ENCODE results near the gene ZNF805. TPM values are rescaled to one million over a fixed set of nuclear protein-coding genes. Genes with fewer than 3 reads are reported as not detected.
A peak's percentile ranks its signal among the peaks of the same experiment; 100 is the strongest.

ZNF805 gene
- total RNA-seq, 1 experiment from 2014 or later = 12.9 TPM

GRCh38 chr19:57262044-57262443 is 21.6 kb downstream of the ZNF805 start:
- no peaks in the 10 kb centered on the region for H3F3A ChIP-seq (ENCODE audit: low read length, unreplicated experiment)
- no peaks in the 10 kb centered on the region for H4K20me1 ChIP-seq (ENCODE audit: low read length)
- ChIA-PET CTCF (no interaction called here), POLR2A (ENCODE audit: unreplicated experiment) (no interaction called here)
- BruUV-seq (replicated peaks) = no TSS peak
- no peaks in the 10 kb centered on the region; the same call in 1 of the 2 replicates for H3K36me3 ChIP-seq (ENCODE audit: low read depth, low read length)
- H2AFZ ChIP-seq (ENCODE audit: low read length) = no peak overlapping the region
- H3K79me2 ChIP-seq (ENCODE audit: low read length) = peaks cover 11% of the 10 kb centered on the region
- intact Hi-C loops (cut with micrococcal nuclease) = no loop called here
- DNase-seq (no peak), ATAC-seq (no peak)
- no peak overlapping the region for H3K4me3 ChIP-seq (ENCODE audit: low read length)
- no peak overlapping the region for H3K27ac ChIP-seq (ENCODE audit: low read length)
- H3K27me3 ChIP-seq (ENCODE audit: low read length) = no peaks in the 10 kb centered on the region
- TF ChIP-seq EZH2 (IDR thresholded peaks at IDR 0.05; ENCODE audit: low read length, unreplicated experiment) = no peak
- TF ChIP-seq, protein P1, sequence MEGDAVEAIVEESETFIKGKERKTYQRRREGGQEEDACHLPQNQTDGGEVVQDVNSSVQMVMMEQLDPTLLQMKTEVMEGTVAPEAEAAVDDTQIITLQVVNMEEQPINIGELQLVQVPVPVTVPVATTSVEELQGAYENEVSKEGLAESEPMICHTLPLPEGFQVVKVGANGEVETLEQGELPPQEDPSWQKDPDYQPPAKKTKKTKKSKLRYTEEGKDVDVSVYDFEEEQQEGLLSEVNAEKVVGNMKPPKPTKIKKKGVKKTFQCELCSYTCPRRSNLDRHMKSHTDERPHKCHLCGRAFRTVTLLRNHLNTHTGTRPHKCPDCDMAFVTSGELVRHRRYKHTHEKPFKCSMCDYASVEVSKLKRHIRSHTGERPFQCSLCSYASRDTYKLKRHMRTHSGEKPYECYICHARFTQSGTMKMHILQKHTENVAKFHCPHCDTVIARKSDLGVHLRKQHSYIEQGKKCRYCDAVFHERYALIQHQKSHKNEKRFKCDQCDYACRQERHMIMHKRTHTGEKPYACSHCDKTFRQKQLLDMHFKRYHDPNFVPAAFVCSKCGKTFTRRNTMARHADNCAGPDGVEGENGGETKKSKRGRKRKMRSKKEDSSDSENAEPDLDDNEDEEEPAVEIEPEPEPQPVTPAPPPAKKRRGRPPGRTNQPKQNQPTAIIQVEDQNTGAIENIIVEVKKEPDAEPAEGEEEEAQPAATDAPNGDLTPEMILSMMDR (conservative IDR thresholded peaks at IDR 0.05; ENCODE audit: low read depth, low read length) = no peak
- TF ChIP-seq EZH2phosphoT487 (IDR thresholded peaks at IDR 0.05; ENCODE audit: borderline replicate concordance, low read length) = no peak
- 0 out of 2 replicates have a peak, but pooled peaks cover under 1% of the 10 kb centered on the region for H3K4me1 ChIP-seq (ENCODE audit: insufficient read depth, low read length)
- H3K9ac ChIP-seq (ENCODE audit: low read length) = no peak overlapping the region
- H3K4me2 ChIP-seq (ENCODE audit: low read length) = no peak overlapping the region
- no peaks in the 10 kb centered on the region for H3K9me3 ChIP-seq (ENCODE audit: low read length)
- H3K9me2 ChIP-seq (replicated peaks; ENCODE audit: low read length) = no peaks in the 10 kb centered on the region

- CTCF ChIA-PET = no interaction called here
Observed at GRCh38 chr19:57263244-57263741, 22.9 kb downstream of the ZNF805 start.

GRCh38 chr19:57267291-57267690 is 26.9 kb downstream of the ZNF805 start:
- intact Hi-C loops (cut with micrococcal nuclease) = no loop called here
- Histone ChIP-seq H3F3A (ENCODE audit: low read length, unreplicated experiment) (no peaks in the 10 kb centered on the region), H3K4me3 (ENCODE audit: low read length) (no peak overlapping the region), H3K9me2 (replicated peaks; ENCODE audit: low read length) (no peaks in the 10 kb centered on the region), H3K4me2 (ENCODE audit: low read length) (no peak overlapping the region), H3K9ac (ENCODE audit: low read length) (no peak overlapping the region), H3K4me1 (ENCODE audit: insufficient read depth, low read length) (peaks cover 21% of the 10 kb centered on the region), H3K36me3 (ENCODE audit: low read depth, low read length) (no peaks in the 10 kb centered on the region), H2AFZ (ENCODE audit: low read length) (no peak overlapping the region), H4K20me1 (ENCODE audit: low read length) (no peaks in the 10 kb centered on the region), H3K9me3 (ENCODE audit: low read length) (no peaks in the 10 kb centered on the region), H3K27ac (ENCODE audit: low read length) (no peak overlapping the region), H3K27me3 (ENCODE audit: low read length) (no peaks in the 10 kb centered on the region), H3K79me2 (ENCODE audit: low read length) (no peaks in the 10 kb centered on the region)
- TF ChIP-seq EZH2 (IDR thresholded peaks at IDR 0.05; ENCODE audit: low read length, unreplicated experiment) (no peak), EZH2phosphoT487 (IDR thresholded peaks at IDR 0.05; ENCODE audit: borderline replicate concordance, low read length) (no peak)
- TF ChIP-seq, protein P1 (conservative IDR thresholded peaks at IDR 0.05; ENCODE audit: low read depth, low read length) = no peak
- DNase-seq (peak; percentile 41), ATAC-seq (no peak)
- ChIA-PET CTCF (no interaction called here), POLR2A (ENCODE audit: unreplicated experiment) (no interaction called here)
- no TSS peak for BruUV-seq (replicated peaks)

More at GRCh38 chr19:57263244-57263741, 22.9 kb downstream of the ZNF805 start:
- Histone ChIP-seq H3K4me3 (ENCODE audit: low read length) (no peak overlapping the region), H3K4me2 (ENCODE audit: low read length) (no peak overlapping the region), H2AFZ (ENCODE audit: low read length) (no peak overlapping the region), H4K20me1 (ENCODE audit: low read length) (no peaks in the 10 kb centered on the region), H3K9me2 (replicated peaks; ENCODE audit: low read length) (no peaks in the 10 kb centered on the region), H3K27ac (ENCODE audit: low read length) (no peak overlapping the region), H3K9me3 (ENCODE audit: low read length) (no peaks in the 10 kb centered on the region), H3K36me3 (ENCODE audit: low read depth, low read length) (no peaks in the 10 kb centered on the region; the same call in 1 of the 2 replicates), H3K79me2 (ENCODE audit: low read length) (peaks cover 8% of the 10 kb centered on the region; the same call in 1 of the 2 replicates), H3K27me3 (ENCODE audit: low read length) (no peaks in the 10 kb centered on the region), H3K9ac (ENCODE audit: low read length) (no peak overlapping the region), H3K4me1 (ENCODE audit: insufficient read depth, low read length) (0 out of 2 replicates have a peak, but pooled peaks cover 5% of the 10 kb centered on the region), H3F3A (ENCODE audit: low read length, unreplicated experiment) (no peaks in the 10 kb centered on the region)
- DNase-seq (no peak), ATAC-seq (no peak)
- no peak for TF ChIP-seq EZH2phosphoT487 (IDR thresholded peaks at IDR 0.05; ENCODE audit: borderline replicate concordance, low read length)
- no peak for TF ChIP-seq EZH2 (IDR thresholded peaks at IDR 0.05; ENCODE audit: low read length, unreplicated experiment)
- TF ChIP-seq, protein P1 (conservative IDR thresholded peaks at IDR 0.05; ENCODE audit: low read depth, low read length) = no peak
- POLR2A ChIA-PET (ENCODE audit: unreplicated experiment) = no interaction called here
- no TSS peak for BruUV-seq (replicated peaks)
- intact Hi-C loops (cut with micrococcal nuclease) = no loop called here
